Activated T-helper 1 cell treated with anti-CD3 and anti-CD28 coated beads, Interleukin-2, amount 50 U/mL, for 16 hours (primary cell): ENCODE results near the gene TCP1.
"Not testable (repeated sequence)": the region's sequence is repeated elsewhere in the genome, so short reads cannot be mapped to it uniquely, and the experiment has no call there.

Experiments
- DNase-seq, 2 donors: peaks; one replicate each; pipeline ENCODE4 v3.0.0-alpha.2; 2020; ENCODE audit warnings: low read depth in 1 of 2, low spot score in 1 of 2

Gene TCP1

GRCh38 chr6:159789377-159790148 lies at the start of gene TCP1:
TSS of gene TCP1 (minus strand) at chr6:159789602. CDS start at chr6:159789468, 134 bp downstream.
- DNase-seq = peak; percentile 98

- DNase-seq = no peak
These were observed 48.8 kb upstream of the TCP1 start for GRCh38 chr6:159838020-159838744.

GRCh38 chr6:159837511-159837910 lies 48.1 kb upstream of the TCP1 start:
- DNase-seq = no peak

GRCh38 chr6:159836718-159837490 lies 47.5 kb upstream of the TCP1 start:
- no peak for DNase-seq

GRCh38 chr6:159833997-159834603 lies 44.7 kb upstream of the TCP1 start:
- no peak for DNase-seq

- DNase-seq = no peak
These were observed 44.2 kb upstream of the TCP1 start for GRCh38 chr6:159833556-159833955.

GRCh38 chr6:159832946-159833345 lies 43.5 kb upstream of the TCP1 start:
- DNase-seq = no peak

- DNase-seq = no peak
These were observed 41.9 kb upstream of the TCP1 start for GRCh38 chr6:159831373-159831679.

- no peak for DNase-seq
These were observed 41.3 kb upstream of the TCP1 start for GRCh38 chr6:159830501-159831372.

- no peak for DNase-seq
These were observed 40.1 kb upstream of the TCP1 start for GRCh38 chr6:159829526-159829925.

GRCh38 chr6:159828074-159828473 lies 38.7 kb upstream of the TCP1 start:
- DNase-seq = no peak

- no peak for DNase-seq
These were observed 37.7 kb upstream of the TCP1 start for GRCh38 chr6:159826968-159827647.

GRCh38 chr6:159826004-159826403 lies 36.6 kb upstream of the TCP1 start:
- no peak for DNase-seq

- DNase-seq = not testable (repeated sequence)
These were observed 35.3 kb upstream of the TCP1 start for GRCh38 chr6:159824690-159825089.

- no peak for DNase-seq
These were observed 34.6 kb upstream of the TCP1 start for GRCh38 chr6:159823953-159824352.

GRCh38 chr6:159821726-159822125 lies 32.3 kb upstream of the TCP1 start:
- no peak for DNase-seq

- DNase-seq = no peak
These were observed 31.7 kb upstream of the TCP1 start for GRCh38 chr6:159821122-159821521.

GRCh38 chr6:159819932-159820640 lies 30.7 kb upstream of the TCP1 start:
- DNase-seq = no peak

GRCh38 chr6:159819098-159819497 lies 29.7 kb upstream of the TCP1 start:
- no peak for DNase-seq
